Eye (tissue), 1 donor: ENCODE measurements around the gene VSX1.

Experiments
- DNase-seq: peaks from one replicate; pipeline ENCODE4 v3.0.0-alpha.2; 2015

The VSX1 gene

GRCh38 chr20:25087186-25087929, 5.4 kb upstream of the VSX1 start:
- no peak for DNase-seq

GRCh38 chr20:25085756-25086495, 4.0 kb upstream of the VSX1 start:
- no peak for DNase-seq

- DNase-seq, result peak; percentile 54
These were observed 2.8 kb upstream of the VSX1 start for GRCh38 chr20:25084626-25085187.

- peak; percentile 76 for DNase-seq
These were observed 2.1 kb upstream of the VSX1 start for GRCh38 chr20:25083773-25084625.

- no peak for DNase-seq
These were observed 1.3 kb upstream of the VSX1 start for GRCh38 chr20:25083141-25083772.

DNA sequence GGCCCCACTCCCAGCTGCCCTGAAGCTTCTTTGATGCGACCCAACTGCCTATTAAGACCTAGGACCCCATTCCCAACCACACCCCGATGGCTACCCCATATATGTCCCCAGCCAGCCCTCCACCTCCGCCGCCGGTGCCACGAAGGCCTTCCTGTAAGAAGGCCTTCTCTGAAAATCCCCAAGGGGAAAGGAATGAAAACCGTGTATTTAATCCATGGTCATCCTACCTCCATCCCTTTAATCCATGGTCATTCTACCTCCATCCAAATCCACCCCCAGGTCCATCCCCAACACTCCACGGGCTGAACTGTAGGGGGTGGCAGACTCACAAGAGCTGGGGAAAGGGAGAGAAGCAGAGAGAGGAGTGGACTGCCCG, 545 bp upstream of the VSX1 start:
- peak; percentile 58 for DNase-seq

DNA sequence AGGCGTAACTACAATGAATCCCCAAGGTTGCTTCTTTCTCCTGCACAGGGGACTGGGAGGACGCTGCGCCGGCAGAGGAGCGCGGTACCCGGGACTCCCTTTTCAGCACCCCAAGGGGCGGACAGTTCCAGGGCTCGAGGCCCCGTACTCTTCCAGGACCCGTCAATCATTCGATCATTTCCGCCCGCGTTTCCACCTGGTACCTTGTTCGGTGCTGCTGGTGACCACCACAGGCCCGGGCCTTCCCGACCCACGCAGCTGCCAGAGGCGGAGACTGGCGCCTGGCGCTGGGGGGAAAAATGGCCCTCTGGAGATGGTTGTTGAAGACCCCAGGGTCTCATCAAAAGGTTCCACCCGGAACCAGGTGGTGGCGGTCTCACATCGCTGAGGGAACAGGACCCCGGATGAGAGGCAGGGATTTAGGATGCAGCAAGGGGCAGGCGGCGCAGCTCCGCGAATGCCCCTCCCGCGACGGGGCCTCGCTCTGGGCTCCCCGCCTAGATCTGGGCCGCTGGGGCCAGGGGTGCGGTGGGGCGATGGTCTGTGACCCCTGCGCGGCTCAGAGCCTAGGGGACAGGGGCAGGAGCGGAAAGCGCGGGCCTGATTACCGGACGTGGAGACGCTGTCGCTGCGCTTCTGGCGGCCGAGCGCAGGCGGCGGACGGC, 744 bp downstream of the VSX1 start:
- peak; percentile 87 for DNase-seq

- DNase-seq, result no peak
These were observed 2.8 kb downstream of the VSX1 start for GRCh38 chr20:25079171-25079570.

DNA sequence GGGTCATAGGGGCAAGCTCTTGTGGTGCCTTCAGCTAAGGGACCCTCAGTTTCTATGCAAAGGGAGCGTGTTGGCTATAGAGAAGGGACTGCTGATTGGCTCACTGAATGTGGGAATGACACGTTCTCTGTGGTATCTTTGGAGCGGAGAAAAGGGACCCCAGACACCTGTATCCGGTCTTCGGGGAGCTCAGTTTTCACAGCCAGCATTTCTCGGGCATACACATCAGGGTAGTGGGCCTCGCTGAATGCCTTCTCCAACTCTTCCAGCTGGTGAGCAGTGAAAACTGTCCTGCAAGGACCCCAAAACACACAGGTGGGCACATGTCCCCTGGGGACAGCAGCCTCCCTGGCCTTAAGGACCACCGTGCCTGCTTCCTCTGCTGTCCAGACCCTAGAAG, 3.3 kb downstream of the VSX1 start:
- no peak for DNase-seq

DNA sequence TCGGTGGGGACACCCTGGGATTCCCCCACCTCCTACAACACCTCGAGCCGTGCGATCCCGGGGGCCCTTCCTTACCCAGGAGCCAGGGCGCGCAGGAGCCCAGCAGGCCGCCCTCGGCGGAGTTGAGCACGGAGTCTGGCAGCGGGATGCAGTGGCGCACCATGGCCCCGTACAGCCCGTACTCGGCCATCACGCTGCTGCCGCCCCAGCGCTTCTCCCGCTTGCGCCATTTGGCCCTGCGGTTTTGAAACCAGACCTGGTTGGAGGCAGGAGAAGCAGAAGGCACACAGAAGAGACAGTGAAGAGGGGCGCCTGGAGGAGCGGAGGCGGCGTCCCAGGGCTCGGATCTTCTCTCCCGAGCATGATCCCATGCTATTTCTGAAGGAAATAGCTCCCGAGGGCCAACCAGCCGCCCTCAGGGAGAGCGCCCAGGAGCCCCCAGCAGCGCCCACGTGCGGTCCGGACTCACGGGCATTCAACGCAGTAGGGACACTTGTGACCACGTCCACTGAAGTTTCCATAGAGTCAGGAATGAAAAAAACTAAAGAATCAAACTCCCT, 4.3 kb downstream of the VSX1 start:
- DNase-seq, result peak; percentile 52

- DNase-seq, result peak; percentile 45
These were observed 5.0 kb downstream of the VSX1 start for GRCh38 chr20:25076731-25077609.

DNA sequence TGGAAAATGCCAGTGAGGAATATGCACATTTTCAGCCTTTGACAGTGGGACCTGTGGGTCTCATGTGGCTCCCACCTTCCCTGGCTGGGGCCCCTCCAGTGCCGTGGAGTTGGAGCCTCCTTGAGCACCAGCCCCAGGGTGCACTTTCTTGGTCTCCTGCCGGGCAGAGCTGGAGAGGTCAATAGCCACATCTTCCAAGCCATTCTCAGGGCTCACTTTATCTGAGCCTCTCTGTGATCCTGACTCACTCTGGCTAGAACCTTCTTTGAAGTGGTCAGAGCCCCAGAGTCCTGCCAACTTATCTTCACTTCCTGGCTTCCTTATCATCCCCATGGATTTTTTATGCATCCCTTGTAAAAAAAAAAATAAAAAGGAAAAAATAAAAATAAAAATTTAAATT, 5.7 kb downstream of the VSX1 start:
- DNase-seq, result no peak

DNA sequence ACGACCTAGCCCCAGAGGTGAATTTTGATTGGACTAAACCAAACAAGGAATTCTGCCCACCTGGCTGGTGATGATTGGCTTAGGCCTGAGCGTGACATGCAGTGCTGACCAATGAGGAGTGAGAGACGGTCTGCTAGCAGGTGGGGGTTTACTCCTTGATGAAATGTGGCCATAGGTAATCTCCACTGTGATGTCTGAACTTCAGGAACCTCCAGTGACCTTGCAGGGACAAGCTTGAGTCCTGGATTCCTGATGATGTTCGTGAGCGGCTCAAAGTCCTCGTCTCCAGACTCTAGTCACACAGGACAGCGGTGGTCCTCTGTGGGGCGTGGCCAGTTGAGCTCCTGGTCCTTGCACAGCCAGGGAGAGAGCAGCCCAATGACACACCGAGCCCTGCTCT, 8.4 kb downstream of the VSX1 start:
- DNase-seq, result no peak

- no peak for DNase-seq
These were observed 9.6 kb downstream of the VSX1 start for GRCh38 chr20:25072226-25072811.

- DNase-seq, result peak; percentile 44
These were observed 10.2 kb downstream of the VSX1 start for GRCh38 chr20:25071734-25072133.

- no peak for DNase-seq
These were observed 11.0 kb downstream of the VSX1 start for GRCh38 chr20:25070821-25071473.

GRCh38 chr20:25067102-25067987, 14.6 kb downstream of the VSX1 start:
- DNase-seq, result no peak

- peak; percentile 36 for DNase-seq
These were observed 15.6 kb downstream of the VSX1 start for GRCh38 chr20:25066386-25066785.
